ENCODE results near the gene NEK8. TPM values are rescaled to one million over a fixed set of nuclear protein-coding genes. Genes with fewer than 3 reads are reported as not detected.
"Not testable (repeated sequence)": the region's sequence is repeated elsewhere in the genome, so short reads cannot be mapped to it uniquely, and the experiment has no call there.

NEK8 gene
- total RNA-seq, 1 donor from 2014 or later = 2.9 TPM

DNA sequence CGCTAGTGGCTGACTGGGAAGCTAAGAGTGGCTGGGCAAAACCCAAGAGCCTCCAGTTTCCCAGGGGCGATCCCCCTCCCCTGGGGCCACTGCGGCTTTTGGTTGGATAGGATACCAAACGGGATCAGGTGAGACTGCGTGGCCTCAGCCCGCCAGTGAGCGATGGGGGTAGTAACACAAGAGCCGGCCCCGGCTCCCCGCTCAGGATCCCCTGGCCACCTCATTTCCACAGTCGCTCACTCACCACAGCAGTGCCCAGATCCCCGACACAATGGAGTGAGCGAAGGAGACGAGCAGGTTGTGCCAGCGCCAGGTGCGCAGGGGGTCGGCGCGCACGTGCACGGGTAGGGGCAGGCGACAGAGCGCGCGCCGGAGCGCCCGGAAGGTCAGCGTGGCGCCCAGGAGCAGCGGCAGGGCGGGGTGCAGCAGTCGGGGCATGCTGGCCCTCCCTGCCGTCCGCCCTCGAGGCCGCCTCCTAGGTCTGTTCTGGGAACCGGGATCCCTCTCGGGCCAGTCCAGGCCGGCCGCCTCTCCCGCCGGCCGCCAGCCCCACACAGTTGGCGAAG lies 2.8 kb upstream of the NEK8 start:
- peak; percentile 63 for DNase-seq

DNA sequence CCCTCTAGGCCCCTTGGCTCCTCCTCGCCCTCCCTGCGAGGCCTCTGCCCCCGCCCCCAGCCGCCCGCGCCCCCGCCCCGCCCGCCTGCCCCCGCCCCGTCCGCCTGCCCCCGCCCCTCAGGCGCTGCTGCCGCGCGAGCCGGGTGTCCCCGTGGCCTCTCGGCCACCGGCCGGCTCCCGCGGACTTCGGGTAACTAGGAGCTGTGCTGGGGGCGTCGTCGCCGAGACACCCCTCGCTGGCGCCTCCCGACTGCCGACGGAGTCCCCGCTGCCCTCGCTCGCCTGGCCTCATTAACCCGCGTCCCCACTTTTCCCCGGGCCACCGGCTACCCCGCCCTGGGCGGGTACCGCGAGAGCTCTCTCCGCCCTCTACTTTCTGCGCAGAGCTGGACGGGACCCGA lies 2.4 kb upstream of the NEK8 start, which contains the start of gene TLCD1:
TSS of gene TLCD1 (minus strand) at position 8 of the 401 bp plus-strand sequence. CDS start 136 bp downstream, outside the sequence.
- peak; percentile 57 for DNase-seq

DNA sequence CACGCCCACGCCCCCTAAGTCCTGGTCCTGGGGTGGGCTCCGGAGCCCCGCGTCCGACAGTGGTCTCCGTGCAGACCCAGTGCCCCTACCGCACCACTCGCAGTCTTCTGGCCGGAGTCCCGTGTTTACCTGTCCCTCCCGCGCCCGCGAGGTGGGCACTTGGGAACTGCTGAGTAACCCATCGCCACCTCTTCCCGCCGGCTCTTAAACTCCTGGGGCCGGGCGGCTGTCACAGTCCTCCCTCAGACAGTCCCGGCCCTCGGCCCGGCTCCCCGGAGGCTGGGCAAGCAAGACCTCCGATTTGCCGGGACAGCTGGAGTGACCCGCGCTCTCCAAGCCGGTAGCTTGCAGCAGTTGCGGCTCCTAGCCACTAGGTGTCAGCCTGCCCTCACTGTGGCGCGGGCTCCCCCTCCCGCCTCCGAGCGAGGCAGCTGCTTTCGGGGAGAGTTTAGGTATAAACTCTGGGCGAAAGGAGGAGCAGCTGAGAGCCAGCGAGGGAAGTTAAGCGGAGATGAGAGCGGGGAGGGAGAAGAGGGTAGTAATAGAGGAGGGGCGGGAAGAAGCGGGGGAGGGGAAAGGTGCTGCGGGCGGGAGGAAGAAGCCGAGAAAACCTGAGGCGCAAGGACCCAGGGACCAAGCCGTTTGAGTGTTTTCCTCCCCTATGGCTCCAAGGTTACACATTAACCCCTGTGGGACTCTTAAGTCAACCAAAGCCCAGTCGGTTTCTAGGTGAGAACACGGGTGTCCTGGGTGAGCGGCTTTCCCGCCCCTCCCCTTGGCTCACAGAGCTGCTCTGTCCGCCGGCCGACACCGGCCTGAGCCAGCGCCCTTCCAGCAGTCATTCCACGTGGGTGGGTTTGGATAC lies 1.7 kb upstream of the NEK8 start:
- DNase-seq = peak; percentile 94

DNA sequence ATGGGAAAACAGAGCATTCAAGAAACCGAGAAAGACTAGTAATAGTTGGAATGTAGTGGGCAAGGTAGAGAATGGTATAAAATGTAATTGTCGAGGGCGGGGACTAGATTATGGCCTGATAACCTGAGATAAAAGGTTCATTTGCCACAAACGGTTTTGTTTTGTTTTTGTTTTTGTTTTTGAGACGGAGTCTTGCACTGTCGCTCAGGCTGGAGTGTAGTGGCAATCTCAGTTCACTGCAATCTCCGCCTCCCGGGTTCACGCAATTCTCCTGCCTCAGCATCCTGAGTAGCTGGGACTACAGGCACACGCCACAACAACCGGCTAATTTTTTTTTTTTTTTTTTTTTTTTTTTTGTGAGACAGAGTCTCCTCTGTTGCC lies 1.4 kb downstream of the NEK8 start:
- no peak for DNase-seq

- DNase-seq = no peak
Measured at GRCh38 chr17:28733346-28733745, 4.8 kb downstream of the NEK8 start.

- no peak for DNase-seq
Measured at GRCh38 chr17:28734712-28735241, 6.2 kb downstream of the NEK8 start.

DNA sequence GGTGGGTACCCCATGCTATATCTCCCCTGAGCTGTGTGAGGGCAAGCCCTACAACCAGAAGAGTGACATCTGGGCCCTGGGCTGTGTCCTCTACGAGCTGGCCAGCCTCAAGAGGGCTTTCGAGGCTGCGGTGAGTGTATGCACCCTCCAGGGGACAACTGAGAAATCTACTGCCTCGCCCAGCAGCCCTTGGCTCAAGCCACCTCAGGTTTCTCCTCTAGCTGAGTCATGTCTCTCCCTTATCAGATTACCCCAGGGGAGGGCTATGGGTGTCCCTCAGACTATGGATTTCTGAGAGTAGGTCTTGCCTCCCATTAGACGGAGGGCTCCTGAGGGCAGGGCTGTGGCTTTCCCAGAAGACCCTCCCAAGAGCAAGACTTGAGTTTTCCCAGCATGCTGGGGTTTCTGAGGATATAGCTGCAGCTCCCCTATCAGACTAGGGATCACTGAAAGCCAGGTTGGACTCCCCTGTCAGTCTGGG lies 6.7 kb downstream of the NEK8 start:
- no peak for DNase-seq

DNA sequence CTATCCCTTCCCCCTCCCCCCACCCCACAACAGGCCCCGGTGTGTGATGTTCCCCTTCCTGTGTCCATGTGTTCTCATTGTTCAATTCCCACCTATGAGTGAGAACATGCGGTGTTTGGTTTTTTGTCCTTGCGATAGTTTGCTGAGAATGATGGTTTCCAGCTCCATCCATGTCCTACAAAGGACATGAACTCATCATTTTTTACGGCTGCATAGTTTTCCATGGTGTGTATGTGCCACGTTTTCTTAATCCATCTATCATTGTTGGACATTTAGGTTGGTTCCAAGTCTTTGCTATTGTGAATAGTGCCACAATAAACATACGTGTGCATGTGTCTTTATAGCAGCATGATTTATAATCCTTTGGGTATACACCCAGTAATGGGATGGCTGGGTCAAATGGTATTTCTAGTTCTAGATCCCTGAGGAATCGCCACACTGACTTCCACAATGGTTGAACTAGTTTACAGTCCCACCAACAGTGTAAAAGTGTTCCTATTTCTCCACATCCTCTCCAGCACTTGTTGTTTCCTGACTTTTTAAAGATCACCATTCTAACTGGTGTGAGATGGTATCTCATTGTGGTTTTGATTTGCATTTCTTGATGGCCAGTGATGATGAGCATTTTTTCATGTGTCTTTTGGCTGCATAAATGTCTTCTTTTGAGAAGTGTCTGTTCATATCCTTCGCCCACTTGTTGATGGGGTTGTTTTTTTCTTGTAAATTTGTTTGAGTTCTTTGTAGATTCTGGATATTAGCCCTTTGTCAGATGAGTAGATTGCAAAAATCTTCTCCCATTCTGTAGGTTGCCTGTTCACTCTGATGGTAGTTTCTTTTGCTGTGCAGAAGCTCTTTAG lies 7.6 kb downstream of the NEK8 start:
- not testable (repeated sequence) for DNase-seq

GRCh38 chr17:28737316-28737715 lies 8.7 kb downstream of the NEK8 start:
- DNase-seq = no peak

GRCh38 chr17:28737770-28738679 lies 9.4 kb downstream of the NEK8 start:
- no peak for DNase-seq

DNA sequence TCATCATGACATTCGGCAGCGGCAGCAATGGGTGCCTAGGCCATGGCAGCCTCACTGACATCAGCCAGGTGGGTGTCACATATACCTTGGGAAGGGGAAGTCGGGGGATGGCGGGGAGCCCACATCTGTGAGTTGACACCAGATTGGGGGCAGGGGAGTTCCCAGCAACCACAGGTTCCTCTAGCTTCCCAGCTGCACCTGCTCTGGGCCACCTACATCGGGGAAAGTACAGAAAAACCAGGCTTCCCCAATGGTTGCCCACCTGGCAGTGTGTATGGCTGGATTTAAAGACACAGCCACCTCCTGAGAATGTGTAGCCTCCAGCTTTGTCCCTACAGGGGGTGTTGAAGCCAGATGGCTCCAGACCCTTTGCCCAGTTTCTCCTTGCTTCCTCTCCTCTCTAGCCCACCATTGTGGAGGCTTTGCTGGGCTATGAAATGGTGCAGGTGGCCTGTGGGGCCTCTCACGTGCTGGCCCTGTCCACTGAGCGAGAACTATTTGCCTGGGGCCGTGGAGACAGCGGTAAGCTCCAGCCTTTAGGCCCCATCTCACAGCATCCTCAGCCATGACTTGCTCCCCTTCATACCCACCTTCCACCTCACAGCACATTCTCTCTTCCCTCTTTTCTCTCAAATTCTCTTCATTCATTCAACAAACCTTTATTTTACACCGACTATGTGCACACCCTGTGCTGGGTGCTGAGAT lies 10.2 kb downstream of the NEK8 start:
- no peak for DNase-seq

- no peak for DNase-seq
Measured at GRCh38 chr17:28740406-28741357, 12.1 kb downstream of the NEK8 start.

DNA sequence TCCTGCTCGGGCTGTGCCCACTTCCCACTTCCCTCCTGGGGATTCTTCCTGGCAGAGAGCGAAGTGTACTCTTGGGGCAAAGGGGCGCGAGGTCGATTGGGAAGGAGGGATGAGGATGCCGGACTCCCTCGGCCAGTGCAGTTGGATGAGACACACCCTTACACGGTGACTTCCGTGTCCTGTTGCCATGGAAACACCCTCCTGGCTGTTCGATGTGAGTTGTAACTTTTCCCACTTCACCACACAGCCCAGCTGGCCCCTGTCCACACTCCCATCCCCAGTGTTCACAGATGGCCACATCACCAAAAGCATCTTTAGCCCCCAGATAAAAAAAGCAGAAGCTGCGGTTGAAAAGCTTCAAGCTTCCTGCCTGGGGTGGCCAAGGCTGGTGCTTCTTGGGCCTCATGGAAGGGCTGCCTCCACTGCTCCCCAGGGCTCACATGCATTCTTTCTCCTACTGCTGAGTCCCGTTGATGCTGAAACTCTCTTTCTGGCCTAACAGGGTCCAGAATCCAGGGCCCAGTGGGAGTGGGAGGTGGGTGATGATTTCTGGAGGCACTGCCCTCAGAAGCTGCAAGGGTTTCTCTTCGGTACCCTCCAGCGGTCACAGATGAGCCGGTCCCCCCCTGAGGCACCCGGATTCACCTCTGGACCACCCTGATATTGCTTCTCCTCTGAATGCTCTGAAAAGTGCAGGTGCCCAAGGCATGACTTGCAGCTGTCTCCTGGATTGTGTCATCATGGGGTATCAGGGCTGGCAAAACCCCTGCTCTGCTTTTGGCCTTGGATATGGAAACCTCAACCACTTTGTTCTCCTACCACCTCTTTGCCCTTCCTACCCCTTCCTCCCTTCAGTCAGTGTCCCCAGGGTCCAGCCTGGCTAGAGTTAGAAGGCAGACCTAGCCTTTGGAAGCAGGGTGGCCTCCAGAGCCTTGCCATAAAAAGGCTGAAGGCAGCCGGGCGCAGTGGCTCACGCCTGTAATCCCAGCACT lies 13.1 kb downstream of the NEK8 start:
- no peak for DNase-seq

DNA sequence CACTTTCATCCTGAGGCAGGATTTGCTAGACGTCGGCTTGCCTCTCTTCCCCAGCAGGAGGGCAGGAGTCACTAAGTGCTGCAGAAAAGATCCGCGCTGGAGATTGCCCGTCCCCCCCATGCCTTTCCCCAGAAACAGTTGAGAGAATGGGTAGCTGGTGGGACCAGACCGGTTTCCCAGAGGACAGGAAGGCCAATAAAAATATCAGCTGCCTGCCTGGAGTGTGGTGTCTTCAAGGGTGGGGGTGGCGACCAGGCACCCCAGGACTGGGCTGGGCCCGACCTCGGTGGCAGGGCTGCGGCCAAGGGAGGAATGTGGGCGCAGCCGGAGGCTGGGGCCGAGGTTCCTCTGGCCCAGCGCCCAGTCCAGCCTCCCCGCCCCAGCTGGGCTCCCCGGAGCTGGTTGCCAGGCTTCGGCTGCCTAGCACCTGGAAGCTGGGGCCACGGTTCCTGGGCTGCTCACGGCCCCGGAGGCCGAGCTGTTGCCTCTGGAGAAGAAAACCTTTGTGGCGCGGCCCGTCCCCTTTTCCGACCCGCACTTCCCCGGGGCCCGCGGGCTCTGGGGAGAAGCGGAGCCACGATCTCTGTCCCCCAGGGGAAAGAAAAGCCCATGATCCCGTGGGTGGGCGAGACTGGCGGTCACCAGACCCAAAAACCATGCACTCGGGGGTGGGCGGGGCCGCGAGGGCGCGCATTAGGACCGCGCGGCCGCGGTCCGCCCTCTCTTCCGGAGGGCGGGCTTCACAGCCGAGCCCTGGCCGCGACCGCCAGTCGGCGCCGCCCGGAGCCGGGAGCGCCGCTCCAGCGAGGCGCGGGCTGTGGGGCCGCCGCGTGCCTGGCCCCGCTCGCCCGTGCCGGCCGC lies 14.9 kb downstream of the NEK8 start, which contains the start of gene TRAF4:
TSS of gene TRAF4 (plus strand) at position 769 of the 861 bp plus-strand sequence. CDS start 102 bp downstream, outside the sequence.
- DNase-seq = peak; percentile 80

DNA sequence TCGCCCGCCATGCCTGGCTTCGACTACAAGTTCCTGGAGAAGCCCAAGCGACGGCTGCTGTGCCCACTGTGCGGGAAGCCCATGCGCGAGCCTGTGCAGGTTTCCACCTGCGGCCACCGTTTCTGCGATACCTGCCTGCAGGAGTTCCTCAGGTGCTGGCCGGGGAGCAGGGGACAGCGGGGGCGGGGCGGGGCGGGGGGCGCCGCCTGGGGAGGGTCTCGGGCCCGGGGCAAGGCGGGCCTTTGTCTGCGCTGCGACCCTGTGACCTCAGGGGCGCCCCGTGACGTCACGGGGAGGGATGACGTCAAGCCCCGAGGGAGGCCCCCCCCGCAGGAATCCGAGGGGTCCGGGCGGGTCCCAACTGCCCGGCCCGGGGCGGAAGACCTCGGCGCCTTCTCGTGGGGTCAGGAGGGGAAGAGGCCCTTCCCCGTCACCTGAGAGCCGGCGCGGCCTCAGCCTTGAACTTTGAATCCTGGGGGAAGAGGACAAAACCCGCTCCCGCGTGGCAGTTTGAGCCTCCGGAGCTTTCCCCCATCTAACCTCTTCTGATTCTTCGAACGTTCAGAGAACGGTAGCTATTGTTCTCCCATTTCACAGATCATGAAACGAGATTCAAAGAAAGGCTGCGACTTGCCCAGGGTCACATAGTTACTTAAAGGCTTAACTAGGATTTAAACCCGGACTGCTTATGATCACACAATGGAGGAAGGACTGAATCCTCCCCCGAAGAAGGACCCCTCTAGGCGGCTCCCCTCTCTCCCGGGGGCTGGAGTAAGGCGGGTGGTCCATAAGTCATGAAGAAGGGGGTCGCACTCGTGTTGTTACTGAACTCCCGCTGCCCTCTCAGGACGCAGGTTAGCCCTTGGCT lies 15.8 kb downstream of the NEK8 start:
- DNase-seq = peak; percentile 63
